ENCODE measurements around the gene GLCCI1. TPM values are rescaled to one million over a fixed set of nuclear protein-coding genes. Genes with fewer than 3 reads are reported as not detected.
A peak's percentile ranks its signal among the peaks of the same experiment; 100 is the strongest.

Gene GLCCI1
- total and polyA plus RNA-seq, 2 of the 13 experiments (the other 11 are each of a cell fraction or from before 2014, with no cell fraction given): 1.3 to 1.7 TPM

DNA sequence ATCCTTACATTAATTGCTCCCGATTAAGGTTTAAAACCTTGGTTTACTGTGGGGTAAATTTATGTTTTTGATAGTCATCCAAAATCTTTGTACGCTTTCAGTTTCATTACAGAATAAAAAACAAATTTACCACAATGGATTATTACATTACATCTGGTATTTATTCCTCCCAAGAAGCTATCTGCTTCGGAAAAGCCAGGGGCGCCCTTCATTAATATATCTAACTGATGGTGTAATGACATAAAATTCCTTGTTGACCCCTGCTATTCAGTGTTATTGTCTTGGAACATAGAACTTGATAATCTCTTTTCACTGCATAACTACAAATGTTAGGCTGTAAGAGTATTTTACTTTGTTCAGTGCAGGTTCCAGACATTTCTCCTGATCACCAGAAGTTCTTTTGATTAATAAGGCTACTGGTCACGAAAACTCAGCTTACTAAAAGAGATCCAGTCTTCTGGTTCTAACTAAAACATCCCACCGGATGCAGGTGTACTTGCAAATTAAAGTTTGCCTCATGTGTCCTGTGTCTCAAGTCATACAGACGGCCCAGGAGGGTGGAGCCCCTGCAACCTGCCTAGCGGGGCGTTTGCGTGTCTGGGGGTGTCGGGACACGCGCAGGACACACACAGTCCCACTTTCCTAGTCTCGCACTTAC is 581 bp upstream of the GLCCI1 start (continued):
- TF ChIP-seq MTF2 (CRISPR knock-in tag; IDR thresholded peaks at IDR 0.05; ENCODE audit: borderline replicate concordance) (0 out of 2 replicates have a peak, but pooled peaks have one; percentile 22), ZBTB20 (CRISPR knock-in tag; IDR thresholded peaks at IDR 0.05; ENCODE audit: borderline replicate concordance, low read depth) (0 out of 2 replicates have a peak, but pooled peaks have one; percentile 61), ZNF224 (CRISPR knock-in tag; IDR thresholded peaks at IDR 0.05) (0 out of 2 replicates have a peak, but pooled peaks have one; percentile 29), CAMTA2 (CRISPR knock-in tag; IDR thresholded peaks at IDR 0.05; ENCODE audit: borderline replicate concordance) (0 out of 2 replicates have a peak, but pooled peaks have one; percentile 13), PBX2 (CRISPR knock-in tag; IDR thresholded peaks at IDR 0.05) (no peak), CTCF (CRISPR knock-in tag; IDR thresholded peaks at IDR 0.05) (0 out of 2 replicates have a peak, but pooled peaks have one; percentile 2), ZFP82 (CRISPR knock-in tag; IDR thresholded peaks at IDR 0.05; ENCODE audit: borderline replicate concordance) (peak; percentile 67; the same call in 1 of the 2 replicates), NFATC3 (CRISPR knock-in tag; IDR thresholded peaks at IDR 0.05) (0 out of 2 replicates have a peak, but pooled peaks have one; percentile 0), MEF2D (CRISPR knock-in tag; IDR thresholded peaks at IDR 0.05) (0 out of 2 replicates have a peak, but pooled peaks have one; percentile 34)
